Gastrocnemius medialis (tissue), 4 donors: ENCODE data around the gene PPP1R16B. TPM values are rescaled to one million over a fixed set of nuclear protein-coding genes. Genes with fewer than 3 reads are reported as not detected.
A peak's percentile ranks its signal among the peaks of the same experiment; 100 is the strongest.

Source experiments
- ATAC-seq, 2 donors: fragments of 150-250 bp; one replicate each; pipeline ENCODE4 v1.9.1; 2016
- DNase-seq, 2 donors: peaks; one replicate each; pipeline ENCODE4 v3.0.0-alpha.2; 2019
- H3K27ac ChIP-seq, 4 donors: fragments of 200-600 bp; sonication (generic); 1 replicate in 1 of 4; 2 replicates in 3 of 4; pipeline ENCODE4 v1.5.1; 2016 to 2018; ENCODE audit warnings: mild to moderate bottlenecking in 2 of 4, moderate library complexity in 1 of 4
- H3K27me3 ChIP-seq, 3 donors: fragments of 200-600 bp; sonication (generic) in 2 of 3; 1 replicate in 1 of 3; 2 replicates in 2 of 3; pipeline versions ENCODE4 v1.5.1 to v1.6.0; 2016 to 2019; ENCODE audit warnings: mild to moderate bottlenecking in 1 of 3, moderate library complexity in 1 of 3
- H3K36me3 ChIP-seq, 2 donors: fragments of 200-600 bp; sonication (generic) in 1 of 2; one replicate each; pipeline ENCODE4 v1.5.1; 2017 to 2018
- H3K4me1 ChIP-seq, 2 donors: fragments of 200-600 bp; sonication (generic) in 1 of 2; one replicate each; pipeline ENCODE4 v1.5.1; 2016 to 2017; ENCODE audit warnings: mild to moderate bottlenecking in 2 of 2
- H3K4me3 ChIP-seq, 4 donors: fragments of 200-600 bp; sonication (generic) in 3 of 4; 1 replicate in 1 of 4; 2 replicates in 3 of 4; pipeline ENCODE4 v1.5.1; 2016 to 2019; ENCODE audit warnings: mild to moderate bottlenecking in 2 of 4
- H3K9me3 ChIP-seq, 3 donors: fragments of 200-600 bp; sonication (generic) in 2 of 3; 1 replicate in 1 of 3; 2 replicates in 2 of 3; pipeline ENCODE4 v1.5.1; 2016 to 2019
- POLR2A ChIP-seq, 2 donors: fragments of 450-650 bp; IDR thresholded peaks; one replicate each; pipeline ENCODE4 v1.6.1; 2017; ENCODE audit warnings: antibody characterized with exemption in 2 of 2, mild to moderate bottlenecking in 2 of 2, moderate library complexity in 2 of 2
- in situ Hi-C, 4 donors: fragments of 200-750 bp; cut with MboI; loops; one replicate each; pipeline versions ENCODE4 v1.15.0 to v1.8.0; 2017; ENCODE audit warnings: low sequenced_read_pairs in 4 of 4
- intact Hi-C: fragments of 100-400 bp; cut with DNase I; formaldehyde crosslinking; loops from one replicate; pipeline ENCODE4 v1.15.1; 2023; ENCODE audit warnings: low total_unique reads
- total RNA-seq, 4 donors: library from RNA; depleted of rRNA; stranded (reverse); fragments of >200 nt; gene quantifications; one replicate each; pipeline versions ENCODE4 v1.1.0 to v1.2.3, GENCODE V29; 2016
- TF ChIP-seq, protein P1 (sequence below), 5 experiments: fragments of 450-650 bp in 3 of 5; fragments of 200-600 bp in 2 of 5; sonication (generic) in 2 of 5; IDR thresholded peaks in 4 of 5; conservative IDR thresholded peaks in 1 of 5; 1 replicate in 4 of 5; 2 replicates in 1 of 5; pipeline ENCODE4 v1.5.1; 2016 to 2019; ENCODE audit warnings: antibody characterized with exemption in 5 of 5, mild to moderate bottlenecking in 3 of 5, moderate library complexity in 3 of 5

Gene PPP1R16B
- total RNA-seq, 4 donors from 2014 or later: 0.16 to 2.4 (median 0.59) TPM

DNA sequence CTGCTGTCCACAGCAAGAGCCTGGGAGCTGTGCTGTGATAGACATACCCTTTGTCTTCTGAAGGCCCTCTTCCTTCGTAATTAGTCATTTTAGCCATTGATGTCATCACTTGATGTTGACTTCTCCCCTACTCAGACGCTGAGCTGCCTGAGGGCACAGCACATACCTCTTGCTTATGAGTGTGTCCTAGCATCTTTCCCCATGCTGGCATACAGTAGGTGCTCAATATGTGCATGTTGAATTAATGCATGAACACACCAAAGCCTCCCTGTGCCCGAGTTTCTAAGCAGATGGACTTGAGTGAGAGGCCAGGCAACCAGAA, 85.0 kb downstream of the PPP1R16B start:
- in situ Hi-C loops: loop anchor here in 1 of 4 donors (25.0 kb wide), 1 partner anchor 253 kb away; no protein-coding TSS in a partner anchor
- DNase-seq: no peak
- Histone ChIP-seq H3K27me3 (peaks cover 0 to 2% (median 0%) of the 10 kb centered on the region in 3 donors), H3K4me1 (no peaks in the 10 kb centered on the region), H3K36me3 (no peaks in the 10 kb centered on the region), H3K27ac (no peak overlapping the region), H3K9me3 (no peaks in the 10 kb centered on the region), H3K4me3 (no peak overlapping the region)
- ATAC-seq: no peak
- intact Hi-C loops: loop anchor here (10.0 kb wide), 1 partner anchor 246 kb away; no protein-coding TSS in a partner anchor
- TF ChIP-seq, protein P1, sequence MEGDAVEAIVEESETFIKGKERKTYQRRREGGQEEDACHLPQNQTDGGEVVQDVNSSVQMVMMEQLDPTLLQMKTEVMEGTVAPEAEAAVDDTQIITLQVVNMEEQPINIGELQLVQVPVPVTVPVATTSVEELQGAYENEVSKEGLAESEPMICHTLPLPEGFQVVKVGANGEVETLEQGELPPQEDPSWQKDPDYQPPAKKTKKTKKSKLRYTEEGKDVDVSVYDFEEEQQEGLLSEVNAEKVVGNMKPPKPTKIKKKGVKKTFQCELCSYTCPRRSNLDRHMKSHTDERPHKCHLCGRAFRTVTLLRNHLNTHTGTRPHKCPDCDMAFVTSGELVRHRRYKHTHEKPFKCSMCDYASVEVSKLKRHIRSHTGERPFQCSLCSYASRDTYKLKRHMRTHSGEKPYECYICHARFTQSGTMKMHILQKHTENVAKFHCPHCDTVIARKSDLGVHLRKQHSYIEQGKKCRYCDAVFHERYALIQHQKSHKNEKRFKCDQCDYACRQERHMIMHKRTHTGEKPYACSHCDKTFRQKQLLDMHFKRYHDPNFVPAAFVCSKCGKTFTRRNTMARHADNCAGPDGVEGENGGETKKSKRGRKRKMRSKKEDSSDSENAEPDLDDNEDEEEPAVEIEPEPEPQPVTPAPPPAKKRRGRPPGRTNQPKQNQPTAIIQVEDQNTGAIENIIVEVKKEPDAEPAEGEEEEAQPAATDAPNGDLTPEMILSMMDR (IDR thresholded peaks at IDR 0.05 in 4 of 5, conservative IDR thresholded peaks at IDR 0.05 in 1 of 5): no peak
- TF ChIP-seq POLR2A (IDR thresholded peaks at IDR 0.05): no peak

DNA sequence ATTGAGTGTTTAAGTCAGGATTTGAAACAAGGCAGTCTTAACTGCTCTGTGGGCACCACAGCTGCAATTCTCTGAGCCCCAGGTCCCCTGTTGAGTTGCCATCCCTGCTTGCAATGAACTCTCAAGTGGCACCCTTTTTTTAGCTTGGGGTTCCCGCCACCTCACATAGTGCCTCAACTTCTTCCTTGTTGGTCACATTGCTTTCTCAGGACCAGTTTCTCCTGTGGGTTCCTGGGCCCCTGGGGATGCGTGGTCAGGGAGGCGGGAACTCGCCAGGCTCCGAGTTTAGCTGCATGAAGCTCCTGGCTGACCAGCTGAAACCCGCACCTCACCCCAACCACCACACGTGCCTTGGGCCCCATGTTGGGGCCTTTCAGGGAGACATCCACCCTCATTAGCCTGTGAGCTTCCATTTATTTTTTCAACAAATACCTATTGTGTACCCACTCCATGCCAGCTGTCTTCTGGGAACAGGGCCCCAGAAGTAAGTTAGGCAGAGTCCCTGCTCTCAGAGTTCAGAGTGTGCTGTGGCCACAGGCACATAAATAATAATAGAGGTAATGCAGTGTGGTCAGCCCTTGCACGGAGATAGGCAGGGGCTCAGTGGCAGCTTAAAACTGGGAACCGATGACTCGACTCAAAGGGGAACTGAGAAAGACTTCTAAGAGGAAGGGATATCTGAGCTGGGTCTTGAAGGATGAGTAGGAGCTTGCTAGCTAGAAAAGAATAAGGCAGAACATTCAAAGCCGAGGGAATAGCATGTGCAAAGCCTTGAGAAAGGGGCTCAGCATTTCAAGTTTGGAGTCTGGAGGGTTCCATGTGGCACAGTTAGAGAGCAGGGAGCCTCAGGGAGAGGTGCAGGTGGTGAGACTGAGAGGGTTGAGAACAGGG, 86.8 kb downstream of the PPP1R16B start:
- no peak for ATAC-seq
- H3K27me3 ChIP-seq: peaks cover 0 to 2% (median 0%) of the 10 kb centered on the region in 3 donors
- H3K9me3 ChIP-seq: no peaks in the 10 kb centered on the region
- intact Hi-C loops (loop anchor here (10.0 kb wide), 1 partner anchor 248 kb away; no protein-coding TSS in a partner anchor), in situ Hi-C loops (loop anchor here in 1 of 4 donors (25.0 kb wide), 1 partner anchor 255 kb away; no protein-coding TSS in a partner anchor)
- no peak overlapping the region for H3K27ac ChIP-seq
- H3K36me3 ChIP-seq: no peaks in the 10 kb centered on the region
- no peak overlapping the region for H3K4me3 ChIP-seq
- no peak for TF ChIP-seq POLR2A (IDR thresholded peaks at IDR 0.05)
- TF ChIP-seq, protein P1 (IDR thresholded peaks at IDR 0.05 in 4 of 5, conservative IDR thresholded peaks at IDR 0.05 in 1 of 5): no peak
- no peak for DNase-seq
- no peaks in the 10 kb centered on the region for H3K4me1 ChIP-seq

DNA sequence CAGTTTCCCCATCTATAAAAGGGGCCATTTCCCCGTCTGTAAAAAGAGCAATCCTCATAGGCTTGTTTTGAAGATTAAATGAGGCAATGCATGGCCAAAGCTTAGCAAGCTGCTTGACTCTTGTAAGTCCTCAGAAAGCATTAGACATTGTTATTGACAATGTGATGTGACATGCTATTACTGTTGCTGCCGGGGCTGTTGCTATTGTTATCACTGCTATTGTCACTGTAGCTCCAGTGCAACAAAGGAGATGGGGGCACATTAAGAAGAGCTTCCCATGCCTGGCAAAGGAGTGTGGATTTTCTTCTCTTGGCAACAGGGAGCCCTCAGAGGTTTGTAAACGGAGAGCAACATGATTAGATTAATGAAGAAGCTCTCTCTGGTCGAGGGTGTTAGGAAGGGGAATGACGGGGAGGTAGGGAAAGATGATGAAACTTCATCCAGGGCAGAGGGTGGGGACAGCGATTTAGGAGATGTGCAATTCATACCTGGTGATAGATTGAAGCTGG, 87.6 kb downstream of the PPP1R16B start:
- intact Hi-C loops (loop anchor here (10.0 kb wide), 1 partner anchor 248 kb away; no protein-coding TSS in a partner anchor), in situ Hi-C loops (loop anchor here in 1 of 4 donors (25.0 kb wide), 1 partner anchor 256 kb away; no protein-coding TSS in a partner anchor)
- Histone ChIP-seq H3K27ac (no peak overlapping the region), H3K36me3 (no peaks in the 10 kb centered on the region), H3K4me1 (no peaks in the 10 kb centered on the region), H3K9me3 (no peaks in the 10 kb centered on the region), H3K27me3 (peaks cover 0 to 7% (median 0%) of the 10 kb centered on the region in 3 donors), H3K4me3 (no peak overlapping the region)
- ATAC-seq (no peak), DNase-seq (no peak)
- TF ChIP-seq, protein P1 (IDR thresholded peaks at IDR 0.05 in 4 of 5, conservative IDR thresholded peaks at IDR 0.05 in 1 of 5): no peak
- no peak for TF ChIP-seq POLR2A (IDR thresholded peaks at IDR 0.05)

DNA sequence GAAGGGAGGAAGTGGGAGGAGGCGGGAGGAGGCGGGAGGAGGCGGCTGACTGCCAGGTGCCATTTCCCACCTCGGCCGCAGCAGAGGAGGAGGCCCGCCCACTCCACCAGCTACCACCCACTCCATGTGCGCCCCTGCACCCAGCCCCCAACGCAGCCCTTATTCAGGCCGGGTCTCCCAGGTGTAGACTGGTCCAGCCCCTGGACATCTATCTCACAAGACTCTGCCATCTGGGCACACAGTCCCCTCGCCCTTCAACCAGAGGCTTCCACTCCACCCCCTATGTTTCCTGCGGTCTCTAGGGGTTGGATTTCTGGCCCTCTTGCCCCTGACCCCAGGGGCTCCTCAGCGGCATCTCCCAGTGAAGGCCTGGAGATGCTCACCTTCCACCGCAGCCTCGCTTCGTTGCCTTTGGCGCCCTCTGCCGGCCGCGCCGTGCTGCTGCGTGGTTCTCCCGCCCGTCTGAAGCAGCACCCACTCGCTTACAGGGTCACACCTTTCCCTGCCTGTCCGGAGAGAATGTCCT, 88.1 kb downstream of the PPP1R16B start:
- peaks cover 0 to 7% (median 0%) of the 10 kb centered on the region in 3 donors for H3K27me3 ChIP-seq
- no peak for TF ChIP-seq POLR2A (IDR thresholded peaks at IDR 0.05)
- TF ChIP-seq, protein P1 (IDR thresholded peaks at IDR 0.05 in 4 of 5, conservative IDR thresholded peaks at IDR 0.05 in 1 of 5): peak; percentile 7 to 92 (median 59)
- no peaks in the 10 kb centered on the region for H3K4me1 ChIP-seq
- H3K36me3 ChIP-seq: no peaks in the 10 kb centered on the region
- intact Hi-C loops (loop anchor here (10.0 kb wide), 1 partner anchor 249 kb away; no protein-coding TSS in a partner anchor), in situ Hi-C loops (loop anchor here in 1 of 4 donors (25.0 kb wide), 1 partner anchor 256 kb away; no protein-coding TSS in a partner anchor)
- no peak for ATAC-seq
- no peaks in the 10 kb centered on the region for H3K9me3 ChIP-seq
- no peak overlapping the region for H3K27ac ChIP-seq
- DNase-seq: no peak
- no peak overlapping the region for H3K4me3 ChIP-seq
